ENCODE results near the gene PNCK. TPM values are rescaled to one million over a fixed set of nuclear protein-coding genes. Genes with fewer than 3 reads are reported as not detected.
A peak's percentile ranks its signal among the peaks of the same experiment; 100 is the strongest.

The PNCK gene
- total and polyA plus RNA-seq, 2 of the 13 experiments (the other 11 are each of a cell fraction or from before 2014, with no cell fraction given), result 33.1 TPM; not detected in 1

GRCh38 chrX:153646620-153647373, 26.8 kb downstream of the PNCK start, which contains the start of gene DUSP9 (continued):
- TF ChIP-seq MAFG (CRISPR knock-in tag; IDR thresholded peaks at IDR 0.05), result no peak
- TF ChIP-seq RAD21 (CRISPR knock-in tag; IDR thresholded peaks at IDR 0.05), result no peak
- no peak for TF ChIP-seq ZBTB34 (CRISPR knock-in tag; IDR thresholded peaks at IDR 0.05)
- TF ChIP-seq KLF6 (CRISPR knock-in tag; IDR thresholded peaks at IDR 0.05), result no peak
- 0 out of 2 replicates have a peak, but pooled peaks have one; percentile 67 for TF ChIP-seq ZNF703 (CRISPR knock-in tag; IDR thresholded peaks at IDR 0.05; ENCODE audit: borderline replicate concordance)
- TF ChIP-seq HNRNPUL1 (IDR thresholded peaks at IDR 0.05; ENCODE audit: low read depth, low read length), result no peak
- no peak for TF ChIP-seq CAMTA2 (CRISPR knock-in tag; IDR thresholded peaks at IDR 0.05; ENCODE audit: borderline replicate concordance)
- peak; percentile 93 for TF ChIP-seq RXRB (CRISPR knock-in tag; IDR thresholded peaks at IDR 0.05; ENCODE audit: borderline replicate concordance)
- no peak for TF ChIP-seq ATM (IDR thresholded peaks at IDR 0.05; ENCODE audit: borderline replicate concordance)
- TF ChIP-seq CBX1 (IDR thresholded peaks at IDR 0.05; ENCODE audit: low read depth), result no peak
- TF ChIP-seq ZNF407 (CRISPR knock-in tag; IDR thresholded peaks at IDR 0.05; ENCODE audit: not compliant biosample characterization), result no peak
- TF ChIP-seq TMF1 (CRISPR knock-in tag; IDR thresholded peaks at IDR 0.05; ENCODE audit: low read depth), result no peak
- TF ChIP-seq, protein P1, sequence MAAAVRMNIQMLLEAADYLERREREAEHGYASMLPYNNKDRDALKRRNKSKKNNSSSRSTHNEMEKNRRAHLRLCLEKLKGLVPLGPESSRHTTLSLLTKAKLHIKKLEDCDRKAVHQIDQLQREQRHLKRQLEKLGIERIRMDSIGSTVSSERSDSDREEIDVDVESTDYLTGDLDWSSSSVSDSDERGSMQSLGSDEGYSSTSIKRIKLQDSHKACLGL (CRISPR knock-in tag; IDR thresholded peaks at IDR 0.05), result no peak
- TF ChIP-seq RBM39 (IDR thresholded peaks at IDR 0.05; ENCODE audit: low read depth, low read length, poor library complexity, severe bottlenecking), result peak; percentile 7
- peak; percentile 43; the same call in 1 of the 2 replicates for TF ChIP-seq NFYB (CRISPR knock-in tag; IDR thresholded peaks at IDR 0.05)
- peak; percentile 78 for TF ChIP-seq PPARG (CRISPR knock-in tag; conservative IDR thresholded peaks at IDR 0.05)
- no peak for TF ChIP-seq SRSF9 (IDR thresholded peaks at IDR 0.05; ENCODE audit: borderline replicate concordance, insufficient read depth, low read depth, low read length, poor library complexity, severe bottlenecking)
- no peak; the same call in 1 of the 2 replicates for TF ChIP-seq ELF3 (CRISPR knock-in tag; IDR thresholded peaks at IDR 0.05)

Measured in HepG2 (cell line).